ENCODE results near the gene OGFOD2.

Gene OGFOD2

DNA sequence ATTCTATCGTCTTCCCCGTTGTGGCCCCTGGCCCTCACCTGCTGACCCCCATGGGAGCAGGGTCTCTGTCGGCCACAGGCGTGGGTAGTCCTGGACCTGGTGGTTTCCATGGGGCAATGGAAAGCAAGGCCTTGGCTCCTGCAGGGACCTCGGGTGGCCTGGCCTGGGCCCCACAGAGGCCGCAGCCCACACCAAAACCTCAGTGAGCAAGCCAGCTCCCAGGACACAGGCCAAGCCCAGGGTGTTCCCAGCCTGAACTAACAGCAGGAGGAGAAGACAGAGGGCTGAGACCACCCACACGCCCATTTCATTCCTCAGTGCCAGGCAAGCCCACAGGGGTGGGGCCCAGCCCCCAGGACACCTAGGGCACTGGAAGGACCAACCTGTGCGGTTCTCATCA lies 25.6 kb upstream of the OGFOD2 start:
- DNase-seq (ENCODE audit: low read depth, low spot score), result no peak
- ChIA-PET POLR2A (no interaction called here), CTCF (interaction anchor here (0.9 to 17.1 kb wide), 4 partner anchors 54 to 155 kb away, joined by 3 to 449 read pairs (median 8); no protein-coding TSS in a partner anchor)
- H3K4me3 ChIP-seq (ENCODE audit: low read depth, low read length), result no peak overlapping the region
- TF ChIP-seq, protein P1, sequence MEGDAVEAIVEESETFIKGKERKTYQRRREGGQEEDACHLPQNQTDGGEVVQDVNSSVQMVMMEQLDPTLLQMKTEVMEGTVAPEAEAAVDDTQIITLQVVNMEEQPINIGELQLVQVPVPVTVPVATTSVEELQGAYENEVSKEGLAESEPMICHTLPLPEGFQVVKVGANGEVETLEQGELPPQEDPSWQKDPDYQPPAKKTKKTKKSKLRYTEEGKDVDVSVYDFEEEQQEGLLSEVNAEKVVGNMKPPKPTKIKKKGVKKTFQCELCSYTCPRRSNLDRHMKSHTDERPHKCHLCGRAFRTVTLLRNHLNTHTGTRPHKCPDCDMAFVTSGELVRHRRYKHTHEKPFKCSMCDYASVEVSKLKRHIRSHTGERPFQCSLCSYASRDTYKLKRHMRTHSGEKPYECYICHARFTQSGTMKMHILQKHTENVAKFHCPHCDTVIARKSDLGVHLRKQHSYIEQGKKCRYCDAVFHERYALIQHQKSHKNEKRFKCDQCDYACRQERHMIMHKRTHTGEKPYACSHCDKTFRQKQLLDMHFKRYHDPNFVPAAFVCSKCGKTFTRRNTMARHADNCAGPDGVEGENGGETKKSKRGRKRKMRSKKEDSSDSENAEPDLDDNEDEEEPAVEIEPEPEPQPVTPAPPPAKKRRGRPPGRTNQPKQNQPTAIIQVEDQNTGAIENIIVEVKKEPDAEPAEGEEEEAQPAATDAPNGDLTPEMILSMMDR (IDR thresholded peaks at IDR 0.05; ENCODE audit: insufficient read depth, low read length, missing control alignments), result no peak

DNA sequence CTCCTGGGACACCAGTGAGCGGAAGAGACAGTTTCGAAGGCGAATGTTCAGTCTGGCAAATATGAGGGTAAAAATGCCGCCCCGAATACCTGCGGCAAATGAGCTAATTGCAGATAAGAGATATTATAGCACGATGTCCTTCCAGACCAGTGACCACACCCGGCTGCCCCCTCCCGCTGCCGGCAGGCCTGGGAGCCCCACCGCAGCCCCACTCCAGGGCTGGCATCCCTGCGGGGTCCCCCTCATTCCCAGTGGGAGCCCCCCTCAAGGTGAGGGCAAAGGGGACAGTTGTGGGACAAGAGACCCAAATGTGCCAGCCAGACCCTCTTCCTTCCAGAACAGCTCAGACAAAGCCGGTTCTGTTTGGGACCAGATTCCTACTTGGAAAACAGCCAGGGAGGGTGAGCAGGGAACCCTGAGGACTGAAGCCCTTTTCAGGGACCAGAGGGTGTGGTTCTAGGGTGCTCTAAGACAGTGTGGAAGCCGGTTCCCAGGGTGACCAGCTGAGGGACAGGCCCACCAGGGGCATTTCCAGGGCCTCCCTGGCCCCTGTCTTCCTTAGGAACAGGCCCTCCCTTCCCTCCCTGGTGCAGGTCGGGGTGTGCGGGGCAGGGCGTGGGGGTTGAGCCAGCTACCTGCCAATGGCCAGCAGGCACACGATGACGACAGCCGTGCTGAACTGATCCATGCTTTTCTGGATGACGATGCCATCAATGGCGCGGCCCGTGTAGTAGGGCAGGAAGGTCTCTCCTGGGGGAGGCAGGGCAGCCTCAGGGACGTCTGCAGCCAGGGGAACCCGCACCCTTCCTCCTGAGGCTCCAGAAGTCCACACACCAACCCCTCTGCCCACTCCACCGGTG lies 25.0 kb upstream of the OGFOD2 start:
- TF ChIP-seq, protein P1 (IDR thresholded peaks at IDR 0.05; ENCODE audit: insufficient read depth, low read length, missing control alignments), result no peak
- CTCF ChIA-PET, result interaction anchor here (0.9 to 17.1 kb wide), 5 partner anchors 14 to 159 kb away, joined by 3 to 449 read pairs (median 10); no protein-coding TSS in a partner anchor
- no peak for DNase-seq (ENCODE audit: low read depth, low spot score)
- no peak overlapping the region for H3K4me3 ChIP-seq (ENCODE audit: low read depth, low read length)
- POLR2A ChIA-PET, result no interaction called here

DNA sequence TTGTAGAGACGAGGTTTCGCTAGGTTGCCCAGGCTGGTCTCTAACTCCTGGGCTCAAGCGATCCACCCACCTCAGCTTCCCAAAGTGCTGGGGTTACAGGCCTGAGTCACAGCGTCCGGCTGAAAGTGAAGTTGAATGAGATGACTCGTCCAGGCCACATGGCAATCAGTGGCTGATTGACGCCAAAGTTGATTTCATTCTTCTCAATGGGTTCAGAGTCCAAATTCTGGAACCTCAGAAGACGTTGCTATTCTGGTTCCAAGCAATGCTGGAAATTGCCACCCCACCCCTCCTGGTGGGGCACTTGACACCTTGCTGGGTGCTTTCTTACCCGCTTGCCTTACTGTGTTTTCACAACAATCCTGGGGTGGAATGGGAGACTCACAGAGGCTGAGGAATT lies 23.6 kb upstream of the OGFOD2 start:
- CTCF ChIA-PET, result interaction anchor here (1.0 to 17.1 kb wide), 11 partner anchors 12 to 287 kb away, joined by 3 to 449 read pairs (median 8); no protein-coding TSS in a partner anchor
- no peak overlapping the region for H3K4me3 ChIP-seq (ENCODE audit: low read depth, low read length)
- TF ChIP-seq, protein P1 (IDR thresholded peaks at IDR 0.05; ENCODE audit: insufficient read depth, low read length, missing control alignments), result no peak
- no peak for DNase-seq (ENCODE audit: low read depth, low spot score)
- POLR2A ChIA-PET, result interaction anchor here (0.7 kb wide), 1 partner anchor 15 kb away, joined by 3 read pairs; the partner anchor contains the start of gene ABCB9

DNA sequence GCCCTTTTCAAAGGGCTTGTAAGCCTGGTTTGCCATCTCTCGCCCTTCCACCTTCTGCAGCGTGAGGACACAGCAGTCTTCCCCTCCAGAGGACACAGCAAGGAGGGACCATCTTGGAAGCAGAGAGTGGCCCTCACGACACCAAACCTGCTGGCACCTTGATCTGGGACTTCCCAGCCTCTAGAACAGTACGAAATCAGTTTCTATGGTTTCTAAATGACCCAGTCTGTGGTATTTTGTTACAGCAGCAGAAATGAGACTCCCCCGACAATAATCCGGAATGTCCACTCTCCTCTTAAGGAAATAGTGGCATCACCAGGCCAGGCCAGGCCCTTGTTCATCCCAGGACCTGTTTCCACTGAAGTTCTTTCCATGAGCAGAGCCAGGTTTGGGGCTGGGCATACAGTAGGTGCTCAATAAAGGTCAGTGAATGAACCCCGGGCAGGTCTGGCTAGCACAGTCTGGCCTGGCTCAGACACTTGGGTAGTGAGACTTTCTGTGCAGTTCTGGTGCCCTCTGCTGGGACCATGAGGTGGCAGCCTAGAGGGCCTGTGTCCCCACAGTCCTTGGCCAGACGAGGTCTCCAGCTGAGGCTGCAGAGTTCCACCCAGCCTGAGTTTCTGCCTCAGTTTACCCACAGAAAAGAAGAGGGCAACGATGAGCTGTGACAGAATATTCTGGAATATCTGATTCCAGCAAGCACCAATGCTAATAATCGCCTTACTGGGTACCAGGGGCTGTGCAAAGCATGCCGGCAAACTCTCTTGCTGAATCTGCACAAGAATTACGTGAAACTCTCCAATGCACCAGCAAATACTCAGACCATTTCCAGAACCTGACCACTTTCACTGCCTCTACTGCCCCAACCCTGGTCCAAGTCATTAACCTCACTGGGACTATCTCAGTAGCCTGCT lies 22.8 kb upstream of the OGFOD2 start:
- H3K4me3 ChIP-seq (ENCODE audit: low read depth, low read length), result no peak overlapping the region
- TF ChIP-seq, protein P1 (IDR thresholded peaks at IDR 0.05; ENCODE audit: insufficient read depth, low read length, missing control alignments), result peak; percentile 96
- ChIA-PET POLR2A (interaction anchor here (1.2 kb wide), 1 partner anchor 89 kb away, joined by 3 read pairs; no protein-coding TSS in a partner anchor), CTCF (interaction anchor here (0.6 to 17.1 kb wide), 29 partner anchors 9 to 314 kb away, joined by 3 to 449 read pairs (median 5); partner anchors contain the start of genes MPHOSPH9 and MTRFR)
- DNase-seq (ENCODE audit: low read depth, low spot score), result no peak

DNA sequence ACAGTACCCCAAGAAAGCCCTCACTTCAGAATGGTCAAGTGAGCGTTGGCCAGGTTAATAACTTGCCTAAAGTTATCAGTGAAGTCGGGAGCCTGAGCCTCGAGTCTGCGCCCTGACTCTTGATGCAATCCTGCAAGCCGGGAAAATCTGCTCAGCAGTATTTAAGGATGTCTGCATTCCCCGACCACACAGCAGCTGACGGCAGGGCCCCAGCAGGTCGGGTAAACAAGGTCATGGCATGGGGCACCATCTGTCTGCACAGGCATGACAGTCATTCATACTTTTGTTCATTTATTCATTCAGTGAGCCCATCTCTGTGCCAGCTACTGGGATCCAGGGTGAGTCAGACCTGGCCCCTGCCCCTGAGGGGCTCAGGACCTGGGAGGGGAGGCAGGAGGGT lies 19.9 kb upstream of the OGFOD2 start:
- no peak for DNase-seq (ENCODE audit: low read depth, low spot score)
- no peak overlapping the region for H3K4me3 ChIP-seq (ENCODE audit: low read depth, low read length)
- ChIA-PET POLR2A (interaction anchor here (0.8 to 1.5 kb wide), 2 partner anchors 11 to 232 kb away, joined by 3 to 4 read pairs; partner anchors contain the start of gene ABCB9), CTCF (interaction anchor here (0.9 to 17.1 kb wide), 8 partner anchors 8 to 317 kb away, joined by 3 to 449 read pairs (median 9); no protein-coding TSS in a partner anchor)
- TF ChIP-seq, protein P1 (IDR thresholded peaks at IDR 0.05; ENCODE audit: insufficient read depth, low read length, missing control alignments), result no peak
